HepG2 (cell line): ENCODE measurements around the gene VKORC1L1. TPM values are rescaled to one million over a fixed set of nuclear protein-coding genes. Genes with fewer than 3 reads are reported as not detected.

ENCODE experiments used
- ARID4A ChIP-seq: sonication (generic); formaldehyde crosslinking; IDR thresholded peaks from 2 replicates; pipeline ENCODE4 v1.5.0; 2020; ENCODE audit warnings: mild to moderate bottlenecking, missing genetic modification reagents, borderline replicate concordance
- ATAD3A ChIP-seq: sonication (generic); formaldehyde crosslinking; IDR thresholded peaks from 2 replicates; pipeline ENCODE4 v1.4.0; 2020; ENCODE audit warnings: missing genetic modification reagents
- CCAR2 ChIP-seq: fragments of 200-400 bp; formaldehyde crosslinking; optimal IDR thresholded peaks from 2 replicates; pipeline ENCODE3; 2018; ENCODE audit warnings: low read depth, mild to moderate bottlenecking, low read length, moderate library complexity
- ERF ChIP-seq: IDR thresholded peaks from 2 replicates; pipeline ENCODE4 v1.6.1; 2018; ENCODE audit warnings: missing biosample characterization, missing genetic modification reagents
- HMGXB3 ChIP-seq: sonication (generic); formaldehyde crosslinking; IDR thresholded peaks from 2 replicates; pipeline ENCODE4 v1.4.0; 2020; ENCODE audit warnings: missing genetic modification reagents, borderline replicate concordance
- HNRNPH1 ChIP-seq: fragments of 200-400 bp; formaldehyde crosslinking; optimal IDR thresholded peaks from 2 replicates; pipeline ENCODE3; 2017; ENCODE audit warnings: mild to moderate bottlenecking, low read depth, low read length
- NAIF1 ChIP-seq: sonication (generic); formaldehyde crosslinking; IDR thresholded peaks from 2 replicates; pipeline ENCODE4 v1.5.0; 2020; ENCODE audit warnings: mild to moderate bottlenecking, missing genetic modification reagents, borderline replicate concordance
- NPAS2 ChIP-seq: sonication (generic); formaldehyde crosslinking; IDR thresholded peaks from 2 replicates; pipeline ENCODE4 v1.8.0; 2022; ENCODE audit warnings: mild to moderate bottlenecking, missing genetic modification reagents, borderline replicate concordance
- PAX8 ChIP-seq: sonication (generic); formaldehyde crosslinking; IDR thresholded peaks from 2 replicates; pipeline ENCODE4 v1.8.0; 2022; ENCODE audit warnings: mild to moderate bottlenecking, missing genetic modification reagents, borderline replicate concordance
- PHF8 ChIP-seq: sonication (generic); formaldehyde crosslinking; IDR thresholded peaks from 2 replicates; pipeline ENCODE4 v1.5.0; 2020; ENCODE audit warnings: missing genetic modification reagents
- SALL1 ChIP-seq: sonication (generic); formaldehyde crosslinking; IDR thresholded peaks from 2 replicates; pipeline ENCODE4 v1.8.0; 2022; ENCODE audit warnings: mild to moderate bottlenecking, missing genetic modification reagents
- TEAD3 ChIP-seq: optimal IDR thresholded peaks from 2 replicates; pipeline ENCODE3; 2016; ENCODE audit warnings: borderline replicate concordance
- ZFP36 ChIP-seq: fragments of 150-350 bp; IDR thresholded peaks from 2 replicates; pipeline ENCODE4 v1.6.1; 2018; ENCODE audit warnings: borderline replicate concordance, low read length, low read depth; ENCODE audit not compliant: partially characterized antibody
- ZNF446 ChIP-seq: sonication (generic); formaldehyde crosslinking; IDR thresholded peaks from 2 replicates; pipeline ENCODE4 v1.5.0; 2020; ENCODE audit warnings: mild to moderate bottlenecking, missing genetic modification reagents
- ZNF607 ChIP-seq: sonication (generic); formaldehyde crosslinking; IDR thresholded peaks from 2 replicates; pipeline ENCODE4 v1.5.1; 2020; ENCODE audit warnings: missing genetic modification reagents, mild to moderate bottlenecking, borderline replicate concordance
- ZNF687 ChIP-seq: sonication (generic); formaldehyde crosslinking; IDR thresholded peaks from 2 replicates; pipeline ENCODE4 v1.5.1; 2020; ENCODE audit warnings: mild to moderate bottlenecking, missing genetic modification reagents, moderate library complexity
- polyA plus RNA-seq, 8 experiments: library from polyadenylated mRNA; depleted of rRNA in 3 of 8; stranded (reverse) in 7 of 8; unstranded in 1 of 8; fragments of >200 nt; fragmentation: Illumina TruSeq in 4 of 8; extraction: Trizol in 4 of 8; gene quantifications; 2 replicates each; pipeline versions ENCODE4 v1.2.1 to v1.2.3, GENCODE V29; 2011 to 2016; ENCODE audit warnings: low read depth in 4 of 8, missing spikeins in 1 of 8, mixed read lengths in 1 of 8; ENCODE audit not compliant: insufficient read depth in 1 of 8
- total RNA-seq, 5 experiments: library from RNA; depleted of rRNA; stranded (reverse); fragments of >200 nt; fragmentation: Illumina TruSeq; extraction: Trizol; gene quantifications; 2 replicates each; pipeline ENCODE4 v1.2.3, GENCODE V29; 2016; ENCODE audit warnings: low read depth in 1 of 5

Gene VKORC1L1
- total and polyA plus RNA-seq, 2 of the 13 experiments (the other 11 are each of a cell fraction or from before 2014, with no cell fraction given), result 13.9 to 16.5 TPM

GRCh38 chr7:65872776-65873581 is at the start of gene VKORC1L1 (continued):
- TF ChIP-seq PAX8 (CRISPR knock-in tag) (no peak), HNRNPH1 (no peak), NPAS2 (no peak), ERF (CRISPR knock-in tag) (no peak), ZNF446 (0 out of 2 replicates have a peak, but pooled peaks have one; percentile 26), HMGXB3 (CRISPR knock-in tag) (no peak), NAIF1 (no peak), ZNF687 (peak; percentile 67), ZNF607 (CRISPR knock-in tag) (no peak), ATAD3A (0 out of 2 replicates have a peak, but pooled peaks have one; percentile 49), PHF8 (peak; percentile 73), ARID4A (CRISPR knock-in tag) (peak; percentile 69; the same call in 1 of the 2 replicates), ZFP36 (no peak), TEAD3 (peak; percentile 74), CCAR2 (no peak), SALL1 (CRISPR knock-in tag) (peak; percentile 10; the same call in 1 of the 2 replicates)
